Mesendoderm (in vitro differentiated cells): ENCODE data around the gene ANKRD55.
A peak's percentile ranks its signal among the peaks of the same experiment; 100 is the strongest.

Source experiments
- DNase-seq: peaks from one replicate; pipeline ENCODE4 v3.0.0; 2013
- H2AK5ac ChIP-seq: 2 replicates; pipeline ENCODE4 v1.6.1; 2013; ENCODE audit warnings: low read length, inconsistent platforms
- H2BK120ac ChIP-seq: 2 replicates; pipeline ENCODE4 v1.6.1; 2013; ENCODE audit warnings: low read depth, mild to moderate bottlenecking, low read length, moderate library complexity, mixed read lengths
- H2BK15ac ChIP-seq: replicated peaks from 2 replicates; pipeline ENCODE4 v1.6.1; 2013; ENCODE audit warnings: low read depth, mild to moderate bottlenecking, moderate library complexity
- H2BK5ac ChIP-seq: 2 replicates; pipeline ENCODE4 v1.6.1; 2013; ENCODE audit warnings: low read length, inconsistent platforms
- H3K18ac ChIP-seq: 2 replicates; pipeline ENCODE4 v1.6.1; 2013; ENCODE audit warnings: mild to moderate bottlenecking, low read length, mixed read lengths
- H3K23ac ChIP-seq: one replicate; pipeline ENCODE4 v1.6.1; 2013; ENCODE audit warnings: low read length
- H3K27ac ChIP-seq: 2 replicates; pipeline ENCODE4 v1.5.1; 2013; ENCODE audit warnings: low read depth, mild to moderate bottlenecking, inconsistent platforms, low read length, moderate library complexity
- H3K27me3 ChIP-seq: 2 replicates; pipeline ENCODE4 v1.6.1; 2013; ENCODE audit warnings: low read length, control low read depth, mild to moderate bottlenecking, inconsistent platforms; ENCODE audit not compliant: insufficient read depth, poor library complexity
- H3K36me3 ChIP-seq: 2 replicates; pipeline ENCODE4 v1.6.1; 2013; ENCODE audit warnings: low read length, inconsistent platforms; ENCODE audit not compliant: control insufficient read depth, insufficient read depth
- H3K4ac ChIP-seq: one replicate; pipeline ENCODE4 v1.6.1; 2013; ENCODE audit warnings: low read depth, mild to moderate bottlenecking, low read length, moderate library complexity
- H3K4me1 ChIP-seq: 2 replicates; pipeline ENCODE4 v1.6.1; 2013; ENCODE audit warnings: low read depth, low read length, inconsistent platforms; ENCODE audit not compliant: control insufficient read depth
- H3K4me2 ChIP-seq: 2 replicates; pipeline ENCODE4 v1.6.1; 2013; ENCODE audit warnings: low read length
- H3K4me3 ChIP-seq: 2 replicates; pipeline ENCODE4 v1.5.1; 2013; ENCODE audit warnings: mild to moderate bottlenecking, low read length
- H3K56ac ChIP-seq: one replicate; pipeline ENCODE4 v1.6.1; 2013; ENCODE audit warnings: low read length
- H3K79me1 ChIP-seq: 2 replicates; pipeline ENCODE4 v1.6.1; 2013; ENCODE audit warnings: low read length, inconsistent platforms
- H3K79me2 ChIP-seq: 2 replicates; pipeline ENCODE4 v1.6.1; 2013; ENCODE audit warnings: mild to moderate bottlenecking, low read length; ENCODE audit not compliant: control insufficient read depth, insufficient read depth
- H3K9ac ChIP-seq: 2 replicates; pipeline ENCODE4 v1.6.1; 2013; ENCODE audit warnings: low read length, inconsistent platforms
- H4K5ac ChIP-seq: one replicate; pipeline ENCODE4 v1.6.1; 2013; ENCODE audit warnings: low read length
- H4K8ac ChIP-seq: one replicate; pipeline ENCODE4 v1.6.1; 2013; ENCODE audit warnings: low read depth, mild to moderate bottlenecking, control low read depth, low read length, moderate library complexity
- WGBS: extraction: QIAGEN DNeasy Blood & Tissue Kit; methylation state at CpG from one replicate; pipeline ENCODE4 v1.1.7; 2013; ENCODE audit warnings: low lambda C conversion rate, missing lambda C conversion rate; ENCODE audit not compliant: insufficient coverage; ENCODE audit errors: extremely low coverage; 5-methylcytosine and 5-hydroxymethylcytosine counted together

ANKRD55 gene

GRCh38 chr5:56166671-56167385, 66.3 kb downstream of the ANKRD55 start:
- H2BK120ac ChIP-seq: no peak overlapping the region
- no peaks in the 10 kb centered on the region for H3K79me2 ChIP-seq
- WGBS: no CpG with 5 or more reads among the region's 6 CpGs
- peak overlapping the region; percentile 46 for H2BK15ac ChIP-seq
- no peak overlapping the region for H3K4me2 ChIP-seq
- no peak overlapping the region for H3K4me3 ChIP-seq
- no peak overlapping the region for H3K27ac ChIP-seq
- no peaks in the 10 kb centered on the region for H3K27me3 ChIP-seq
- H2BK5ac ChIP-seq: no peak overlapping the region
- H4K5ac ChIP-seq: no peak overlapping the region
- H3K18ac ChIP-seq: no peak overlapping the region
- H3K79me1 ChIP-seq: no peaks in the 10 kb centered on the region
- no peak overlapping the region for H3K23ac ChIP-seq
- no peak overlapping the region for H3K56ac ChIP-seq
- peaks cover 4% of the 10 kb centered on the region for H3K4me1 ChIP-seq
- H3K4ac ChIP-seq: no peak overlapping the region
- H4K8ac ChIP-seq: no peak overlapping the region
- DNase-seq: no peak
- H3K9ac ChIP-seq: no peak overlapping the region
- no peaks in the 10 kb centered on the region for H3K36me3 ChIP-seq
- no peak overlapping the region for H2AK5ac ChIP-seq

GRCh38 chr5:56164376-56164775, 68.8 kb downstream of the ANKRD55 start:
- no peak overlapping the region for H3K9ac ChIP-seq
- H3K23ac ChIP-seq: no peak overlapping the region
- no peak overlapping the region for H3K27ac ChIP-seq
- H2BK5ac ChIP-seq: no peak overlapping the region
- H3K56ac ChIP-seq: no peak overlapping the region
- H3K36me3 ChIP-seq: no peaks in the 10 kb centered on the region
- peak overlapping the region; percentile 17 for H2BK120ac ChIP-seq
- H3K4ac ChIP-seq: no peak overlapping the region
- no peak overlapping the region for H2BK15ac ChIP-seq
- H3K79me1 ChIP-seq: no peaks in the 10 kb centered on the region
- H3K4me2 ChIP-seq: no peak overlapping the region
- H2AK5ac ChIP-seq: no peak overlapping the region
- no peak overlapping the region for H4K8ac ChIP-seq
- H3K18ac ChIP-seq: peak overlapping the region; percentile 13
- H3K27me3 ChIP-seq: no peaks in the 10 kb centered on the region
- no peaks in the 10 kb centered on the region for H3K79me2 ChIP-seq
- no peak overlapping the region for H3K4me3 ChIP-seq
- DNase-seq: no peak
- no peak overlapping the region for H4K5ac ChIP-seq
- peaks cover 15% of the 10 kb centered on the region for H3K4me1 ChIP-seq
- no CpG with 5 or more reads among the region's 3 CpGs for WGBS

- Histone ChIP-seq H3K27ac (no peak overlapping the region), H2BK15ac (no peak overlapping the region), H2AK5ac (no peak overlapping the region), H4K5ac (no peak overlapping the region), H2BK5ac (peak overlapping the region; percentile 91), H3K79me2 (no peaks in the 10 kb centered on the region), H3K4me2 (no peak overlapping the region), H3K18ac (peak overlapping the region; percentile 52), H4K8ac (no peak overlapping the region), H3K79me1 (no peaks in the 10 kb centered on the region), H3K27me3 (no peaks in the 10 kb centered on the region), H3K36me3 (no peaks in the 10 kb centered on the region), H2BK120ac (peak overlapping the region; percentile 86), H3K4me3 (no peak overlapping the region), H3K4ac (peak overlapping the region; percentile 66), H3K23ac (no peak overlapping the region), H3K4me1 (peaks cover 15% of the 10 kb centered on the region), H3K56ac (peak overlapping the region; percentile 68), H3K9ac (no peak overlapping the region)
- peak; percentile 84 for DNase-seq
- WGBS: no CpG with 5 or more reads among the region's 1 CpG
Observed at GRCh38 chr5:56161927-56162326, 71.2 kb downstream of the ANKRD55 start.

- DNase-seq: no peak
Observed at GRCh38 chr5:56161439-56161823, 71.7 kb downstream of the ANKRD55 start.

GRCh38 chr5:56160723-56161438, 72.2 kb downstream of the ANKRD55 start:
- Histone ChIP-seq H3K4me1 (peaks cover 22% of the 10 kb centered on the region), H2BK120ac (no peak overlapping the region), H3K79me1 (no peaks in the 10 kb centered on the region), H3K4me2 (peak overlapping the region; percentile 6), H4K5ac (no peak overlapping the region), H2BK15ac (no peak overlapping the region), H2BK5ac (peak overlapping the region; percentile 61), H3K27me3 (no peaks in the 10 kb centered on the region), H3K23ac (peak overlapping the region; percentile 18), H3K36me3 (no peaks in the 10 kb centered on the region), H3K27ac (peak overlapping the region; percentile 57), H3K4ac (no peak overlapping the region), H3K79me2 (no peaks in the 10 kb centered on the region), H3K18ac (peak overlapping the region; percentile 68), H4K8ac (no peak overlapping the region), H2AK5ac (peak overlapping the region; percentile 71), H3K9ac (peak overlapping the region; percentile 53), H3K56ac (peak overlapping the region; percentile 71), H3K4me3 (no peak overlapping the region)
- peak; percentile 63 for DNase-seq
- WGBS: no CpG with 5 or more reads among the region's 4 CpGs

More at GRCh38 chr5:56161439-56161823, 71.7 kb downstream of the ANKRD55 start:
- peak overlapping the region; percentile 52 for H3K18ac ChIP-seq
- WGBS: no CpG with 5 or more reads among the region's 3 CpGs
- no peaks in the 10 kb centered on the region for H3K27me3 ChIP-seq
- no peak overlapping the region for H3K4me2 ChIP-seq
- no peak overlapping the region for H3K4me3 ChIP-seq
- H2BK5ac ChIP-seq: peak overlapping the region; percentile 91
- H4K8ac ChIP-seq: no peak overlapping the region
- no peak overlapping the region for H2AK5ac ChIP-seq
- H2BK120ac ChIP-seq: peak overlapping the region; percentile 99
- no peak overlapping the region for H3K4ac ChIP-seq
- no peaks in the 10 kb centered on the region for H3K79me1 ChIP-seq
- peaks cover 17% of the 10 kb centered on the region for H3K4me1 ChIP-seq
- H3K79me2 ChIP-seq: no peaks in the 10 kb centered on the region
- no peaks in the 10 kb centered on the region for H3K36me3 ChIP-seq
- H2BK15ac ChIP-seq: no peak overlapping the region
- no peak overlapping the region for H3K27ac ChIP-seq
- H3K9ac ChIP-seq: no peak overlapping the region
- peak overlapping the region; percentile 61 for H4K5ac ChIP-seq
- peak overlapping the region; percentile 68 for H3K56ac ChIP-seq
- H3K23ac ChIP-seq: no peak overlapping the region
